Trophoblast cell (in vitro differentiated cells and primary cell): Measurements from ENCODE around the gene ACKR3.
A peak's percentile ranks its signal among the peaks of the same experiment; 100 is the strongest.

Experiments used
- DNase-seq, 2 donors: peaks; one replicate each; pipeline ENCODE4 v3.0.0-alpha.2; 2016
- H2AFZ ChIP-seq: 2 replicates; pipeline ENCODE4 v1.6.1; 2013; ENCODE audit warnings: low read length, moderate library complexity, mild to moderate bottlenecking; ENCODE audit not compliant: insufficient read depth, poor library complexity
- H2AK5ac ChIP-seq: 2 replicates; pipeline ENCODE4 v1.6.1; 2013; ENCODE audit warnings: mild to moderate bottlenecking, low read length
- H2BK120ac ChIP-seq: 2 replicates; pipeline ENCODE4 v1.6.1; 2013; ENCODE audit warnings: low read length, mild to moderate bottlenecking, moderate library complexity; ENCODE audit not compliant: insufficient read depth, poor library complexity
- H2BK12ac ChIP-seq: 2 replicates; pipeline ENCODE4 v1.6.1; 2013; ENCODE audit warnings: mild to moderate bottlenecking, low read length, moderate library complexity
- H2BK5ac ChIP-seq: 2 replicates; pipeline ENCODE4 v1.6.1; 2013; ENCODE audit warnings: low read length, low read depth, moderate library complexity, mild to moderate bottlenecking; ENCODE audit not compliant: poor library complexity
- H3K14ac ChIP-seq: 2 replicates; pipeline ENCODE4 v1.6.1; 2013; ENCODE audit warnings: mild to moderate bottlenecking, low read length
- H3K18ac ChIP-seq: 2 replicates; pipeline ENCODE4 v1.6.1; 2013; ENCODE audit warnings: mild to moderate bottlenecking, low read length
- H3K23ac ChIP-seq: 2 replicates; pipeline ENCODE4 v1.6.1; 2013; ENCODE audit warnings: low read length
- H3K27ac ChIP-seq: 2 replicates; pipeline ENCODE4 v1.5.1; 2013; ENCODE audit warnings: low read depth, mild to moderate bottlenecking, inconsistent platforms, low read length, moderate library complexity
- H3K27me3 ChIP-seq: 2 replicates; pipeline ENCODE4 v1.6.1; 2013; ENCODE audit warnings: inconsistent platforms, mild to moderate bottlenecking, low read length, moderate library complexity; ENCODE audit not compliant: insufficient read depth
- H3K36me3 ChIP-seq, 2 experiments: 1 replicate in 1 of 2; 2 replicates in 1 of 2; pipeline ENCODE4 v1.6.1; 2013; ENCODE audit warnings: low read length in 2 of 2, mild to moderate bottlenecking in 2 of 2, moderate library complexity in 1 of 2; ENCODE audit not compliant: insufficient read depth in 2 of 2, control insufficient read depth in 1 of 2
- H3K4ac ChIP-seq: 2 replicates; pipeline ENCODE4 v1.6.1; 2013; ENCODE audit warnings: low read depth, mild to moderate bottlenecking, low read length, moderate library complexity
- H3K4me1 ChIP-seq, 2 experiments: 1 replicate in 1 of 2; 2 replicates in 1 of 2; pipeline ENCODE4 v1.6.1; 2013; ENCODE audit warnings: low read length in 2 of 2, mild to moderate bottlenecking in 2 of 2, moderate library complexity in 1 of 2; ENCODE audit not compliant: insufficient read depth in 2 of 2, control insufficient read depth in 1 of 2
- H3K4me2 ChIP-seq: 2 replicates; pipeline ENCODE4 v1.6.1; 2013; ENCODE audit warnings: inconsistent platforms, mild to moderate bottlenecking, low read length, moderate library complexity
- H3K4me3 ChIP-seq: 2 replicates; pipeline ENCODE4 v1.5.1; 2013; ENCODE audit warnings: mild to moderate bottlenecking, low read depth, low read length, inconsistent platforms
- H3K79me1 ChIP-seq: one replicate; pipeline ENCODE4 v1.6.1; 2013; ENCODE audit warnings: low read length
- H3K79me2 ChIP-seq: 2 replicates; pipeline ENCODE4 v1.6.1; 2013; ENCODE audit warnings: low read length, mild to moderate bottlenecking; ENCODE audit not compliant: control insufficient read depth, insufficient read depth, poor library complexity
- H3K9ac ChIP-seq: 2 replicates; pipeline ENCODE4 v1.6.1; 2013; ENCODE audit warnings: mild to moderate bottlenecking, low read length
- H3K9me3 ChIP-seq: 2 replicates; pipeline ENCODE4 v1.6.1; 2013; ENCODE audit warnings: low read depth, mild to moderate bottlenecking, control low read depth, inconsistent platforms, low read length; ENCODE audit not compliant: insufficient read depth
- H4K12ac ChIP-seq: 2 replicates; pipeline ENCODE4 v1.6.1; 2013; ENCODE audit warnings: low read depth, mild to moderate bottlenecking, low read length, moderate library complexity
- H4K8ac ChIP-seq: 2 replicates; pipeline ENCODE4 v1.6.1; 2013; ENCODE audit warnings: low read depth, mild to moderate bottlenecking, low read length, moderate library complexity
- H4K91ac ChIP-seq: one replicate; pipeline ENCODE4 v1.6.1; 2013; ENCODE audit warnings: low read depth, mild to moderate bottlenecking, low read length, moderate library complexity
- WGBS: extraction: QIAGEN DNeasy Blood & Tissue Kit; methylation state at CpG from one replicate; pipeline ENCODE4 v1.1.7; 2013; ENCODE audit warnings: missing lambda C conversion rate; ENCODE audit not compliant: insufficient read length, insufficient coverage; ENCODE audit errors: extremely low coverage; 5-methylcytosine and 5-hydroxymethylcytosine counted together

ACKR3 gene

DNA sequence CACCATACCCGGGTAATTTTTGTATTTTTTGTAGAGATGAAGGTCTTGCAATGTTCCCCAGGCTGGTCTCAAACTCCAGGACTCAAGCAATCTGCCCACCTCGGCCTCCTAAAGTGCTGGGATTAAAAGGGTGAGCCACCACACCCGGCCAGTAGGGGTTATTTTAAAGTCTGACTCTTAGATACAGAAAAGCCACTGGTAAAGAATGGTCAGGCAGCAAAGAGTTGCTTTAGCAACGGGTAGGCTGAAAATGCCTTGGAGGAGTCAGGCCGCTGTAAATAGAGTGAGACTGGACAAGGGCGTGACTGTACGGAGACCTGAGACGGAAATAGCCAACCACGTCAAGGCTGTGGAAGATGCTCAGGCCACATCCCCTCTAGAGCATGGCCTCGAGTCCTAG, 54.2 kb downstream of the ACKR3 start:
- no peak overlapping the region for H2BK12ac ChIP-seq
- H3K79me2 ChIP-seq = no peaks in the 10 kb centered on the region
- no peak overlapping the region for H2BK120ac ChIP-seq
- no peaks in the 10 kb centered on the region for H3K27me3 ChIP-seq
- H2AFZ ChIP-seq = no peak overlapping the region
- H3K4me1 ChIP-seq = peaks cover 7 to 11% of the 10 kb centered on the region in 2 experiments
- peak in 1 of 2 donors; percentile 31 for DNase-seq
- H4K8ac ChIP-seq = no peak overlapping the region
- no peak overlapping the region for H3K18ac ChIP-seq
- no peak overlapping the region for H4K91ac ChIP-seq
- H3K9me3 ChIP-seq = peaks cover 1% of the 10 kb centered on the region
- peak overlapping the region; percentile 12 for H2AK5ac ChIP-seq
- H3K4ac ChIP-seq = no peak overlapping the region
- no peak overlapping the region for H4K12ac ChIP-seq
- H3K9ac ChIP-seq = no peak overlapping the region
- no peak overlapping the region for H2BK5ac ChIP-seq
- peaks cover 4% of the 10 kb centered on the region for H3K79me1 ChIP-seq
- H3K27ac ChIP-seq = no peak overlapping the region
- no peak overlapping the region for H3K4me3 ChIP-seq
- no CpG with 5 or more reads among the region's 10 CpGs for whole genome bisulfite sequencing
- H3K14ac ChIP-seq = no peak overlapping the region
- H3K36me3 ChIP-seq = no peaks in the 10 kb centered on the region
- no peak overlapping the region for H3K4me2 ChIP-seq
- no peak overlapping the region for H3K23ac ChIP-seq

DNA sequence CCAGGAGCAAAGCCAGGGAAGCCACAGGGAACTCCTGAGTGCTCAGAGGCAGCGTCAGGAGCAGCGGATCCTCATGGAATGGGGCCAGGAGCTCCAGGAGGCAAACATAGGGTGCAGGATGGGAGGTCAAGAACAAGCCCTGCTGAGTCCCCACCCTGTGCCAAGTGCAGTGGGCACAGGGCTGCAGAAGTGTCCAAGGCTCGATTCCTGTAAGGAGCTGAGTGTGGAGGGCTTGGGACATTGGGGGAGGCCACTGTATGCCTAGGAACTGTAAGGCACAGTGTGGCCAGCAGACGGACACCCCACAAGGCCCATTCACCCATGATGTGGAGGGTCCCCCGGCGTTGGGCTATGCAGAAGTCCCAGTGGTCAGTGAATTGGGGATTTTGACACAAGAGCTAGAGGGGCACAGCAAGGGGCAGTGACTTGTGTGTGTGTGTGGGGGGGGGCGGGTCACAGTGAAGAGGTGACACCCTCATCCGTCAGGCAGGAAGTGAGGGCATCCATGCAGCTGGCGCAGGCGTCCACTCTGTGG, 55.6 kb downstream of the ACKR3 start:
- WGBS = no CpG with 5 or more reads among the region's 10 CpGs
- no peak overlapping the region for H3K23ac ChIP-seq

DNA sequence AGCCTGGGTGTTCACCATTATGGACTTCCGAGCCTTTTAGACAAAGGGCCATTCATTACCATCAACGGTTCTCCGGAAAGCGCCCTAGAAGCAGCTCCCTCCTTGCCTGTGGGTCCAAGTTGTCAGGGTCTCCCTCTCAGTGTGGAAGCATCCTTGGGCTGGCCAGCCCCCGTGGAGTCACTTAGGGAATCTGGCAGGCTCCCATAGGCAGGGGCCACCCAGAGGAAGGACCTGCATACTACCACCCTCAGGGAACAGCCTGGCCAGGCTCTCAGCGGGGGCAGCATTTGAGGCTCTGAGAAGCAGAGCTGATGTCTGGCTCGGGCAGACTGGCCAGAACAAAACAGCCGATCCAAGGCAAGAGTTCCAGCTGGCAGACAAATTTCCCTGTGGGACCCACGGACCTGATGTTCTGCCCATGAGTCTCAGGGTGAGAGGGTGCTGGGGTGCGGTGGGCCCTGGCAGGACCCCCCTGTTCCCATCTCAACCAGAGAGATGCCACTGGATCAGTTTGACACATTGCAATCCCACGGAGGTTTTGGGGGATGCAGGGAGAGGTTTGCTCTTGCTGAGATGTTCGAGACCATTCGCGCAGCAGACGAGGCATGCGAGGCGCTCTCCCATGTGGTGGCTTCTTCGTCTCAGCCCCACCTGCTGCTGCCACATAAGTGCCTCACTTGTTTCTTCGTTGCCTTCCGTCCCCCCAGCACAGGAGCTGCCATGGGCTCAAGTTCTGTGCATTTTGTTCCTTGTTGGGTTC, 56.9 kb downstream of the ACKR3 start:
- H3K4me3 ChIP-seq = no peak overlapping the region
- no peak overlapping the region for H3K18ac ChIP-seq
- peak overlapping the region; percentile 35 for H2BK12ac ChIP-seq
- H3K27me3 ChIP-seq = no peaks in the 10 kb centered on the region
- peaks cover 1% of the 10 kb centered on the region for H3K9me3 ChIP-seq
- no peak overlapping the region for H3K27ac ChIP-seq
- peaks cover 3% of the 10 kb centered on the region for H3K79me1 ChIP-seq
- no peaks in the 10 kb centered on the region for H3K36me3 ChIP-seq
- no peaks in the 10 kb centered on the region for H3K79me2 ChIP-seq
- H4K8ac ChIP-seq = no peak overlapping the region
- H2AFZ ChIP-seq = no peak overlapping the region
- H3K14ac ChIP-seq = no peak overlapping the region
- H4K91ac ChIP-seq = no peak overlapping the region
- H3K9ac ChIP-seq = no peak overlapping the region
- peaks cover 8 to 17% of the 10 kb centered on the region in 2 experiments for H3K4me1 ChIP-seq
- no peak overlapping the region for H3K23ac ChIP-seq
- H3K4ac ChIP-seq = no peak overlapping the region
- WGBS = no CpG with 5 or more reads among the region's 20 CpGs
- H2BK120ac ChIP-seq = no peak overlapping the region
- no peak overlapping the region for H2AK5ac ChIP-seq
- no peak for DNase-seq
- H4K12ac ChIP-seq = no peak overlapping the region
- H3K4me2 ChIP-seq = no peak overlapping the region
- H2BK5ac ChIP-seq = no peak overlapping the region

More for the DNA sequence above, 55.6 kb downstream of the ACKR3 start:
- Histone ChIP-seq H3K14ac (no peak overlapping the region), H3K4me1 (peaks cover 8 to 15% of the 10 kb centered on the region in 2 experiments), H3K79me2 (no peaks in the 10 kb centered on the region), H3K27me3 (no peaks in the 10 kb centered on the region), H2BK12ac (no peak overlapping the region), H3K18ac (no peak overlapping the region), H2AFZ (no peak overlapping the region), H2BK5ac (no peak overlapping the region), H4K12ac (no peak overlapping the region), H4K8ac (no peak overlapping the region), H3K9ac (no peak overlapping the region), H2BK120ac (no peak overlapping the region), H3K4ac (no peak overlapping the region), H3K9me3 (peaks cover 1% of the 10 kb centered on the region), H2AK5ac (no peak overlapping the region), H3K27ac (no peak overlapping the region), H3K36me3 (no peaks in the 10 kb centered on the region), H3K4me3 (no peak overlapping the region), H3K4me2 (no peak overlapping the region), H4K91ac (no peak overlapping the region), H3K79me1 (peaks cover 4% of the 10 kb centered on the region)
- DNase-seq = no peak

DNA sequence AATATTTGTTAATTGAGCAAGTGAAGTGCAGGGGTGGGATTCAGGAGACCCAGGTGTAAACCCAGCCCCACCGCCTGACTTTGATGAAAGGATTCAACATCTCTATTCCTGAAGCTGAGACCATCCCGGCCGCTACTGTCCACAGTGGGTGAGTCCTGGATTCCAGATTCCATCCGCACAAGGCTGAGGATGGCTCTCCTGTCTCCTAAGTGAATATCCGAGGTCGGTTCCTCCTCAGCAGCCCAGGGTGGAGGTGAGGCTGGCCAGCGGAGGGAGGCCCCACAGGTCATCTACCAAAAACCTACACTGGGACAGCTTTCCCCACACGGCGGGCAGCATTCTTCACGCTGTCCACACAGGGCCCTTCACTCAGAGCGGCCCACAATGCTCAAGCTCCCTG, 57.6 kb downstream of the ACKR3 start:
- H3K4me2 ChIP-seq = no peak overlapping the region

More for the DNA sequence above, 57.6 kb downstream of the ACKR3 start:
- H4K91ac ChIP-seq = no peak overlapping the region
- H3K18ac ChIP-seq = no peak overlapping the region
- H3K27ac ChIP-seq = no peak overlapping the region
- DNase-seq = no peak
- no peaks in the 10 kb centered on the region for H3K79me1 ChIP-seq
- H3K4me1 ChIP-seq = peaks cover 3 to 11% of the 10 kb centered on the region in 2 experiments
- H4K8ac ChIP-seq = no peak overlapping the region
- no peaks in the 10 kb centered on the region for H3K36me3 ChIP-seq
- no peak overlapping the region for H2AFZ ChIP-seq
- H3K27me3 ChIP-seq = no peaks in the 10 kb centered on the region
- no peaks in the 10 kb centered on the region for H3K9me3 ChIP-seq
- H3K14ac ChIP-seq = no peak overlapping the region
- H3K23ac ChIP-seq = no peak overlapping the region
- H2BK5ac ChIP-seq = no peak overlapping the region
- no peak overlapping the region for H2AK5ac ChIP-seq
- no peaks in the 10 kb centered on the region for H3K79me2 ChIP-seq
- no peak overlapping the region for H3K4ac ChIP-seq
- H2BK120ac ChIP-seq = no peak overlapping the region
- no peak overlapping the region for H3K9ac ChIP-seq
- H4K12ac ChIP-seq = no peak overlapping the region
- H3K4me3 ChIP-seq = no peak overlapping the region
- H2BK12ac ChIP-seq = no peak overlapping the region
- no CpG with 5 or more reads among the region's 11 CpGs for WGBS
